ENCODE results near the gene SIPA1. TPM values are rescaled to one million over a fixed set of nuclear protein-coding genes. Genes with fewer than 3 reads are reported as not detected.
A peak's percentile ranks its signal among the peaks of the same experiment; 100 is the strongest.

SIPA1 gene
- total RNA-seq, 4 donors from 2014 or later = 14.9 to 21.6 (median 19.0) TPM

GRCh38 chr11:65611028-65611757 is 26.7 kb upstream of the SIPA1 start:
- H3K4me3 ChIP-seq = peak overlapping the region; percentile 83
- TF ChIP-seq CTCF (IDR thresholded peaks at IDR 0.05) (no peak), POLR2AphosphoS5 (IDR thresholded peaks at IDR 0.05) (no peak), POLR2A (IDR thresholded peaks at IDR 0.05) (no peak), EP300 (IDR thresholded peaks at IDR 0.05) (no peak)
- H3K36me3 ChIP-seq = peaks cover 18% of the 10 kb centered on the region
- no peaks in the 10 kb centered on the region for H3K9me3 ChIP-seq
- 36% methylated on average over 5 of the region's 10 CpGs for WGBS
- peak overlapping the region; percentile 70 for H3K27ac ChIP-seq
- peaks cover 66% of the 10 kb centered on the region for H3K4me1 ChIP-seq
- H3K27me3 ChIP-seq = no peaks in the 10 kb centered on the region
- DNase-seq (ENCODE audit: low spot score in 2 of 2) = no peak

- Histone ChIP-seq H3K4me1 (peaks cover 67% of the 10 kb centered on the region), H3K9me3 (no peaks in the 10 kb centered on the region), H3K27me3 (no peaks in the 10 kb centered on the region), H3K36me3 (peaks cover 18% of the 10 kb centered on the region), H3K27ac (peak overlapping the region; percentile 70), H3K4me3 (peak overlapping the region; percentile 83)
- no peak for TF ChIP-seq POLR2AphosphoS5 (IDR thresholded peaks at IDR 0.05)
- DNase-seq (ENCODE audit: low spot score in 2 of 2) = no peak
- 64% methylated on average over 11 of the region's 12 CpGs for WGBS
Observed at GRCh38 chr11:65611758-65612603, 25.9 kb upstream of the SIPA1 start.

GRCh38 chr11:65612691-65613090 is 25.2 kb upstream of the SIPA1 start:
- Histone ChIP-seq H3K4me3 (peak overlapping the region; percentile 83), H3K9me3 (no peaks in the 10 kb centered on the region), H3K27me3 (no peaks in the 10 kb centered on the region), H3K36me3 (peaks cover 23% of the 10 kb centered on the region), H3K27ac (peak overlapping the region; percentile 89), H3K4me1 (peaks cover 67% of the 10 kb centered on the region)
- WGBS = 70% methylated on average over 7 of the region's 7 CpGs
- no peak for TF ChIP-seq POLR2A (IDR thresholded peaks at IDR 0.05)
- no peak for TF ChIP-seq EP300 (IDR thresholded peaks at IDR 0.05)
- TF ChIP-seq CTCF (IDR thresholded peaks at IDR 0.05) = no peak
- no peak for TF ChIP-seq POLR2AphosphoS5 (IDR thresholded peaks at IDR 0.05)
- DNase-seq (ENCODE audit: low spot score in 2 of 2) = no peak

- WGBS = 55% methylated on average over 4 of the region's 43 CpGs
- Histone ChIP-seq H3K9me3 (no peaks in the 10 kb centered on the region), H3K4me1 (peaks cover 64% of the 10 kb centered on the region), H3K36me3 (peaks cover 23% of the 10 kb centered on the region), H3K27ac (peak overlapping the region; percentile 89), H3K27me3 (no peaks in the 10 kb centered on the region), H3K4me3 (peak overlapping the region; percentile 83)
- no peak for DNase-seq (ENCODE audit: low spot score in 2 of 2)
- no peak for TF ChIP-seq CTCF (IDR thresholded peaks at IDR 0.05)
- TF ChIP-seq POLR2AphosphoS5 (IDR thresholded peaks at IDR 0.05) = no peak
- no peak for TF ChIP-seq POLR2A (IDR thresholded peaks at IDR 0.05)
- TF ChIP-seq EP300 (IDR thresholded peaks at IDR 0.05) = no peak
Observed at GRCh38 chr11:65613091-65613928, 24.6 kb upstream of the SIPA1 start.

- peaks cover 50% of the 10 kb centered on the region for H3K4me1 ChIP-seq
- peak within 1 kb of the TSS; percentile 89 for H3K27ac ChIP-seq
- peak; percentile 100 for DNase-seq (ENCODE audit: low spot score in 2 of 2)
- peaks cover 42% of the 10 kb centered on the region for H3K36me3 ChIP-seq
- WGBS = under 1% methylated on average over 36 of the region's 55 CpGs
- no peaks in the 10 kb centered on the region for H3K9me3 ChIP-seq
- peak within 1 kb of the TSS; percentile 83 for H3K4me3 ChIP-seq
- TF ChIP-seq CTCF (IDR thresholded peaks at IDR 0.05) = no peak
- no peak for TF ChIP-seq EP300 (IDR thresholded peaks at IDR 0.05)
- TF ChIP-seq POLR2AphosphoS5 (IDR thresholded peaks at IDR 0.05) = peak in 1 of 3 donors; percentile 42
- TF ChIP-seq POLR2A (IDR thresholded peaks at IDR 0.05) = peak in 1 of 2 donors; percentile 27
- H3K27me3 ChIP-seq = no peaks in the 10 kb centered on the region
Observed at GRCh38 chr11:65615229-65615949, 22.5 kb upstream of the SIPA1 start, which contains the start of gene PCNX3. Gene PCNX3 (plus strand): TSS chr11:65615776. CDS start chr11:65616312, 536 bp downstream.

All from suprapubic skin (tissue), 4 donors.